HG03045 (cell line): ENCODE measurements around the gene DGKA.
A peak's percentile ranks its signal among the peaks of the same experiment; 100 is the strongest.
"Not testable (repeated sequence)": the region's sequence is repeated elsewhere in the genome, so short reads cannot be mapped to it uniquely, and the experiment has no call there.

Experiments used
- ATAC-seq: cut with Tn5 transposase; IDR thresholded peaks from one replicate; pipeline ENCODE4 v1.9.1; 2021; ENCODE audit warnings: mild to moderate bottlenecking, moderate library complexity; ENCODE audit not compliant: unreplicated experiment

Gene DGKA

GRCh38 chr12:55996201-55996714, 65.3 kb downstream of the DGKA start:
- no peak for ATAC-seq

DNA sequence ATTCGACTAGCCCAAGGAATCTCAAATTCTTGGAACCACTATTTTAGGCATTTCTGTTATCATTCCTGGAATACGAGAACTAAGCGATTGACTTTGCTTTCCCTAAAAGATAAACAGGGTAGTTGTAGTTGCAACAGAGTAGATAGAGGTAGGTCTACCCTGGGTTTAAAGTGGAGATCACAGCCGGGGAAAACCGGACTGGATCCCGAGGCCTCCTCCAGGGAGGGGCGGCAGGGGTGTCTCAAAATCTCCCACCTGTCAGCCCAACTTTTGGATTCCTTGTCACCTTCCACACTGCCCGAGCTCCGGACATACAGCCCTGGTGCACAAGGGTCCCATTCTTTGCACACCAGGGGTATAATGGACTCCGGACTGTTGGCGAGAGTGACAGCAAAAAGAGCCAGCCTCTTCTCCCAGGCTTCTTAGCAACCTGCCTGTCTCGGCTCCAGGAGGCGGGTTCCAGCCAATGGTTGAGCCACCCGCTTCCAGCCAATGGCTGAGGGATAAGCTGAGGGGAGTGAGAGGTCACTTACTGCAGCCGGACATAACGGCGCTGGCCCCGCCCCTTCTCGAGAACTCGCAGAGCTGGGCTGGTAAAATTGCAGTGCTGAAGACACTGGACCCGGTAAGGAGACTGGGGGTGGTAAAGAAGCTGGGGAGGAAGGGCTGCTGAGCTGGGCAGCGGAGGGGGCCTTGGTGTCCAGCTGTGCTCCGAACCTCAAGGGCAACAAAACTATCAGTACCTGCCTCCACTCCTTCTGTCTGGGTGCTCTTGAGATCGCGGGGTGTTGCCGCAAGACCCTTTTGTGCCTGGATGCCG, 66.0 kb downstream of the DGKA start, which contains the start of gene SUOX:
SUOX (plus strand) TSS at position 562 of the 820 bp plus-strand sequence. CDS start 4,946 bp downstream, outside the sequence.
- ATAC-seq, result peak; percentile 100

- ATAC-seq, result no peak
These were observed 66.5 kb downstream of the DGKA start for GRCh38 chr12:55997535-55997859.

- not testable (repeated sequence) for ATAC-seq
These were observed 68.6 kb downstream of the DGKA start for GRCh38 chr12:55999522-55999921.

- ATAC-seq, result not testable (repeated sequence)
These were observed 69.1 kb downstream of the DGKA start for GRCh38 chr12:55999999-56000540.

DNA sequence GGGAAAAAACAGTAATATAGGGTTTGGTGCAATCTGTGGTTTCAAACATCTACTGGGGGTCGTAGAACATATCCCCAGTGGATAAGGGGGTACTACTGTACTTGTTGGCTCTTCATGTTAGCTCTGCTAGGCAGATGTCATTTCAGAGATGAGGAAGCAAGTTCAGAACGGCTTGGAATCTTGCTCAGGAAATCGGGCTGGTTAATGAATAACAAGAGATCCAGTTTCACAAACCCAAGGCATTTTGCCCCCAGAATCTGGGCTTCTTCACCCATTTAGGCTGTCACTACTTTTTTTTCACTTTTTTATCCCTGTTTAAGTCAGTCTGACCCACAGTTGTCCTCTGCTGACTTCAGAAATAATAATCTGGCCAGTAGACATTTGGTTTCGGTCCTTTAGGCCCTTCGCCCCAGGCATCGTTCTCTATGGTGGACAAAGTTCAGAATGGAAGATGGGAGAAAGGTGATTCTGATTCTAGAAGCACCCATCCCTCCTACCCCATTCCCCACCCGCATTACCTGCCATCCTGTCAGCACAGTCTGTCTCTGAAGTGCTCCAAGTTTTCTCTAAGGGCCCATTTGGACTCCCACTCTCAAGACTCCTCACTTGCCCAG, 70.6 kb downstream of the DGKA start:
- no peak for ATAC-seq

DNA sequence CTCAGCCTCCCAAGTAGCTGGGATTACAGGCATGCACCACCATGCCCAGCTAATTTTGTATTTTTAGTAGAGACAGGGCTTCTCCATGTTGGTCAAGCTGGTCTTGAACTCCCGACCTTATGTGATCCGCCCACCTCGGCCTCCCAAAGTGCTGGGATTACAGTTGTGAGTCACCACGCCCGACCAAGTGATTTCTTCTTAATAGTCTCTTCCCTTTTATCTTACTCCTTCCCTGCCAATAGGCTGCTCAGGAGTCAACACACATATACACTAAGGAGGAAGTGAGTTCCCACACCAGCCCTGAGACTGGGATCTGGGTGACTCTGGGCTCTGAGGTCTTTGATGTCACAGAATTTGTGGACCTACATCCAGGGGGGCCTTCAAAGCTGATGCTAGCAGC, 72.4 kb downstream of the DGKA start:
- ATAC-seq, result not testable (repeated sequence)
